ENCODE data around the gene KCNMA1. TPM values are rescaled to one million over a fixed set of nuclear protein-coding genes. Genes with fewer than 3 reads are reported as not detected.

Gene KCNMA1
- polyA plus RNA-seq, 1 of the 3 experiments (the other 2 are of a cell fraction), result 107 TPM

GRCh38 chr10:77075926-77076325, 561.7 kb downstream of the KCNMA1 start:
- no peaks in the 10 kb centered on the region for H3K79me2 ChIP-seq (ENCODE audit: insufficient read depth)
- H3K4me1 ChIP-seq (ENCODE audit: control insufficient read depth in 1 of 2, insufficient read depth in 2 of 2, low read depth in 1 of 2, low read length in 1 of 2), result peaks cover 0 to 3% of the 10 kb centered on the region in 2 experiments; a peak in 1 of 4 replicates
- POLR2A ChIA-PET, result no interaction called here
- no peak for TF ChIP-seq USF2 (IDR thresholded peaks at IDR 0.05; ENCODE audit: borderline replicate concordance, low read depth, low read length)
- no peak for TF ChIP-seq TCF12 (IDR thresholded peaks at IDR 0.05)
- no peak for TF ChIP-seq GATA2 (CRISPR knock-in tag; IDR thresholded peaks at IDR 0.05)
- no peak for TF ChIP-seq RCOR1 (IDR thresholded peaks at IDR 0.05; ENCODE audit: low read length)
- TF ChIP-seq NRF1 (IDR thresholded peaks at IDR 0.05; ENCODE audit: low read depth, low read length), result no peak
- no peak for TF ChIP-seq MAX (IDR thresholded peaks at IDR 0.05; ENCODE audit: low read depth)
- TF ChIP-seq FOXJ3 (CRISPR knock-in tag; IDR thresholded peaks at IDR 0.05), result no peak
- no peak for TF ChIP-seq SIN3A (IDR thresholded peaks at IDR 0.05; ENCODE audit: borderline replicate concordance, low read depth, low read length)
- no peak for TF ChIP-seq PBX3 (IDR thresholded peaks at IDR 0.05)
- no peak for TF ChIP-seq POLR2AphosphoS5 (IDR thresholded peaks at IDR 0.05; ENCODE audit: low read depth, low read length)
- no peak for TF ChIP-seq USF1 (IDR thresholded peaks at IDR 0.05; ENCODE audit: borderline replicate concordance, low read depth)
- TF ChIP-seq CTCF (IDR thresholded peaks at IDR 0.05), result no peak
- no peak for TF ChIP-seq SMC3 (IDR thresholded peaks at IDR 0.05; ENCODE audit: low read depth, low read length)
- DNase-seq, result no peak
- no peaks in the 10 kb centered on the region for H3K27me3 ChIP-seq (ENCODE audit: insufficient read depth)
- no peaks in the 10 kb centered on the region for H3K9me3 ChIP-seq
- CTCF ChIA-PET, result interaction anchor here (0.9 kb wide), 1 partner anchor 133 kb away, joined by 3 read pairs; no protein-coding TSS in a partner anchor
- no peaks in the 10 kb centered on the region for H4K20me1 ChIP-seq (ENCODE audit: insufficient read depth)
- H3K4me2 ChIP-seq, result no peak overlapping the region
- no peak overlapping the region for H3K4me3 ChIP-seq (ENCODE audit: low read depth in 2 of 2, low read length in 1 of 2)
- no peak overlapping the region for H2AFZ ChIP-seq (ENCODE audit: low read depth)
- no peak overlapping the region for H3K9ac ChIP-seq
- peaks cover 3 to 86% of the 10 kb centered on the region in 2 experiments for H3K36me3 ChIP-seq (replicated peaks in 1 of 2; ENCODE audit: control insufficient read depth in 1 of 2, insufficient read depth in 2 of 2, low read length in 1 of 2)
- H3F3A ChIP-seq (replicated peaks; ENCODE audit: insufficient read depth), result no peaks in the 10 kb centered on the region
- H3K27ac ChIP-seq (ENCODE audit: low read depth in 2 of 2, low read length in 1 of 2), result no peak overlapping the region
- no peaks in the 10 kb centered on the region for H3K9me2 ChIP-seq
- 98% methylated on average over 2 of the region's 2 CpGs for WGBS (ENCODE audit: low lambda C conversion rate)

All from SK-N-SH (cell line).